Central memory CD4-positive, alpha-beta T cell (primary cell): ENCODE data around the gene STRIP1.

Experiments used
- DNase-seq: peaks from one replicate; pipeline ENCODE4 v3.0.0; 2022
- total RNA-seq, 3 experiments: gene quantifications; one replicate each; lab custom pipeline; 2026; lab: John Stamatoyannopoulos, UW

The STRIP1 gene
- 68.5 to 96.9 (median 91.4) reads per million in 3 experiments for total RNA-seq

GRCh38 chr1:110034451-110035235 is at the start of gene STRIP1:
Gene STRIP1 (plus strand): TSS chr1:110034624. CDS start chr1:110034638, 14 bp downstream.
- peak; percentile 93 for DNase-seq

GRCh38 chr1:109985247-109986053 is 49.0 kb upstream of the STRIP1 start:
- no peak for DNase-seq

GRCh38 chr1:109986054-109986444 is 48.4 kb upstream of the STRIP1 start:
- no peak for DNase-seq

GRCh38 chr1:109988349-109988914 is 46.0 kb upstream of the STRIP1 start:
- DNase-seq: no peak

GRCh38 chr1:109989506-109990301 is 44.7 kb upstream of the STRIP1 start:
- DNase-seq: no peak

- no peak for DNase-seq
Observed at GRCh38 chr1:109990302-109990653, 44.1 kb upstream of the STRIP1 start.

GRCh38 chr1:109991400-109991925 is 43.0 kb upstream of the STRIP1 start:
- no peak for DNase-seq

GRCh38 chr1:109993885-109994284 is 40.5 kb upstream of the STRIP1 start:
- no peak for DNase-seq

- DNase-seq: no peak
Observed at GRCh38 chr1:109994654-109995053, 39.8 kb upstream of the STRIP1 start.

GRCh38 chr1:109995536-109995935 is 38.9 kb upstream of the STRIP1 start:
- no peak for DNase-seq

GRCh38 chr1:109996476-109996875 is 37.9 kb upstream of the STRIP1 start:
- no peak for DNase-seq

GRCh38 chr1:109997204-109997866 is 37.1 kb upstream of the STRIP1 start:
- no peak for DNase-seq

GRCh38 chr1:109997867-109998229 is 36.6 kb upstream of the STRIP1 start:
- no peak for DNase-seq

GRCh38 chr1:110002695-110003094 is 31.7 kb upstream of the STRIP1 start:
- no peak for DNase-seq

- DNase-seq: no peak
Observed at GRCh38 chr1:110003747-110004428, 30.5 kb upstream of the STRIP1 start.

GRCh38 chr1:110004583-110004982 is 29.8 kb upstream of the STRIP1 start:
- DNase-seq: no peak

GRCh38 chr1:110005971-110006370 is 28.5 kb upstream of the STRIP1 start:
- no peak for DNase-seq

- no peak for DNase-seq
Observed at GRCh38 chr1:110006516-110006915, 27.9 kb upstream of the STRIP1 start.

GRCh38 chr1:110007046-110007830 is 27.2 kb upstream of the STRIP1 start:
- no peak for DNase-seq

GRCh38 chr1:110008971-110009565 is 25.4 kb upstream of the STRIP1 start:
- no peak for DNase-seq
